Loucy (cell line): Measurements from ENCODE around the gene CAMSAP1.

ENCODE experiments used
- CTCF ChIP-seq: fragments of 200-600 bp; sonication (generic); conservative IDR thresholded peaks from 2 replicates; pipeline ENCODE4 v1.5.1; 2014; ENCODE audit warnings: mild to moderate bottlenecking, antibody characterized with exemption, low read length
- EZH2phosphoT487 ChIP-seq: fragments of 200-600 bp; IDR thresholded peaks from 2 replicates; pipeline ENCODE4 v1.6.1; 2018; ENCODE audit warnings: antibody characterized with exemption, mild to moderate bottlenecking, moderate library complexity, borderline replicate concordance

- TF ChIP-seq CTCF (no peak), EZH2phosphoT487 (no peak)
These were observed 121.1 kb downstream of the CAMSAP1 start for GRCh38 chr9:135786146-135786690.
